GM12878 (cell line): ENCODE data around the gene ZC3H12D. TPM values are rescaled to one million over a fixed set of nuclear protein-coding genes. Genes with fewer than 3 reads are reported as not detected.

ENCODE experiments used
- ATAC-seq: fragments of 200-7000 bp; cut with Tn5 transposase; 3 replicates; pipeline ENCODE4 v1.9.1; 2020; ENCODE audit warnings: mild to moderate bottlenecking, moderate library complexity
- BruUV-seq: library from RNA; stranded (reverse); fragments of 400-500 nt; replicated peaks from 2 replicates; lab custom pipeline; 2021; lab: Mats Ljungman, UMichigan
- CTCF ChIA-PET: fragments of 300-600 bp; sonication (Branson Sonifier 250); formaldehyde crosslinking; extraction: SDS; loops from one replicate; lab custom pipeline; 2021; ENCODE audit warnings: inconsistent platforms; lab: Yijun Ruan, JAX
- POLR2A ChIA-PET: fragments of 350-600 bp; formaldehyde crosslinking; extraction: SDS; loops from one replicate; lab custom pipeline; 2021; ENCODE audit warnings: inconsistent platforms; lab: Charles Lee
- RAD21 ChIA-PET: fragments of 300-600 bp; sonication (Branson Sonifier 250); formaldehyde crosslinking; loops from one replicate; lab custom pipeline; 2023; ENCODE audit warnings: antibody characterized with exemption; ENCODE audit not compliant: unreplicated experiment; lab: Charles Lee
- SMC1A ChIA-PET: fragments of 300-600 bp; sonication (Branson Sonifier 250); formaldehyde crosslinking; loops from one replicate; lab custom pipeline; 2023; ENCODE audit not compliant: unreplicated experiment, uncharacterized antibody; lab: Charles Lee
- DNase-seq: peaks from one replicate; pipeline ENCODE4 v3.0.0-alpha.2; 2011; ENCODE audit warnings: low read depth, low spot score
- FAIRE-seq: peaks from 3 replicates; lab custom pipeline; 2011; peaks lifted over from hg19 to GRCh38; lab: Jason Lieb, UNC
- H2AFZ ChIP-seq: 2 replicates; pipeline ENCODE4 v1.6.0; 2011; ENCODE audit warnings: low read depth, low read length, control low read depth; ENCODE audit not compliant: control insufficient read depth
- H3K27ac ChIP-seq: 2 replicates; pipeline ENCODE4 v1.5.1; 2011; ENCODE audit warnings: control low read depth; ENCODE audit not compliant: control insufficient read depth, insufficient read depth
- H3K27me3 ChIP-seq, 2 experiments: replicated peaks in 1 of 2; 2 replicates each; pipeline versions ENCODE4 v1.6.0 to v1.6.1; 2011; ENCODE audit warnings: low read length in 1 of 2; ENCODE audit not compliant: control insufficient read depth in 2 of 2, insufficient read depth in 2 of 2
- H3K36me3 ChIP-seq, 2 experiments: 2 replicates each; pipeline ENCODE4 v1.5.1; 2011; ENCODE audit warnings: low read length in 1 of 2; ENCODE audit not compliant: control insufficient read depth in 2 of 2, insufficient read depth in 2 of 2
- H3K4me1 ChIP-seq: 2 replicates; pipeline ENCODE4 v1.6.1; 2011; ENCODE audit warnings: mild to moderate bottlenecking, low read length, moderate library complexity, mixed read lengths; ENCODE audit not compliant: control insufficient read depth, insufficient read depth
- H3K4me2 ChIP-seq: 2 replicates; pipeline ENCODE4 v1.6.0; 2011; ENCODE audit warnings: control low read depth; ENCODE audit not compliant: control insufficient read depth, insufficient read depth
- H3K4me3 ChIP-seq: fragments of 200-600 bp; sonication (generic); 2 replicates; pipeline ENCODE4 v1.5.1; 2016
- H3K79me2 ChIP-seq: 2 replicates; pipeline ENCODE4 v1.6.0; 2011; ENCODE audit warnings: low read length; ENCODE audit not compliant: control insufficient read depth, insufficient read depth
- H3K9ac ChIP-seq: 2 replicates; pipeline ENCODE4 v1.8.0; 2011; ENCODE audit warnings: low read length, control low read depth, mixed read lengths; ENCODE audit not compliant: control insufficient read depth, insufficient read depth
- H3K9me3 ChIP-seq: replicated peaks from 3 replicates; pipeline ENCODE4 v1.5.1; 2011; ENCODE audit warnings: mild to moderate bottlenecking, low read length; ENCODE audit not compliant: control insufficient read depth, insufficient read depth
- H4K20me1 ChIP-seq: 2 replicates; pipeline ENCODE4 v1.6.0; 2011; ENCODE audit not compliant: control insufficient read depth, insufficient read depth
- CREM ChIP-seq: IDR thresholded peaks from 2 replicates; pipeline ENCODE4 v1.6.1; 2014; ENCODE audit warnings: antibody characterized with exemption, low read depth
- DPF2 ChIP-seq: fragments of 450-650 bp; IDR thresholded peaks from 2 replicates; pipeline ENCODE4 v1.6.1; 2017; ENCODE audit warnings: mild to moderate bottlenecking
- FOXK2 ChIP-seq: fragments of 450-650 bp; IDR thresholded peaks from 2 replicates; pipeline ENCODE4 v1.6.1; 2017; ENCODE audit warnings: mild to moderate bottlenecking, moderate library complexity
- RCOR1 ChIP-seq: conservative IDR thresholded peaks from 2 replicates; pipeline ENCODE4 v1.6.1; 2012; ENCODE audit warnings: low read depth, low read length, improper control_type of control experiment
- SMAD1 ChIP-seq: fragments of 450-650 bp; IDR thresholded peaks from 2 replicates; pipeline ENCODE4 v1.6.1; 2018; ENCODE audit warnings: mild to moderate bottlenecking, low read depth; ENCODE audit not compliant: partially characterized antibody
- SPI1 ChIP-seq: IDR thresholded peaks from 2 replicates; pipeline ENCODE4 v1.6.1; 2011; ENCODE audit warnings: low read depth, mild to moderate bottlenecking, low read length, moderate library complexity, borderline replicate concordance; ENCODE audit not compliant: insufficient read depth
- TCF3 ChIP-seq: IDR thresholded peaks from 2 replicates; pipeline ENCODE4 v1.6.1; 2012; ENCODE audit warnings: low read depth, mild to moderate bottlenecking, low read length, borderline replicate concordance; ENCODE audit not compliant: insufficient read depth
- ZNF274 ChIP-seq: IDR thresholded peaks from one replicate; pipeline ENCODE4 v1.8.0; 2011; ENCODE audit not compliant: insufficient read length, insufficient read depth
- WGBS: methylation state at CpG from one replicate; pipeline ENCODE4 v1.1.6; 2016; ENCODE audit warnings: low lambda C conversion rate; ENCODE audit not compliant: insufficient replicate concordance, insufficient coverage; ENCODE audit errors: missing lambda C conversion rate; 5-methylcytosine and 5-hydroxymethylcytosine counted together
- in situ Hi-C: fragments of 300-500 bp; cut with MboI; formaldehyde crosslinking; loops from 9 replicates; pipeline ENCODE4 v1.14.3; 2018; ENCODE audit warnings: mixed read lengths
- intact Hi-C: fragments of 100-400 bp; cut with micrococcal nuclease; formaldehyde crosslinking; loops from one replicate; pipeline ENCODE4 v1.14.2; 2022; ENCODE audit not compliant: unreplicated experiment
- polyA plus RNA-seq, 11 experiments: library from polyadenylated mRNA; depleted of rRNA in 4 of 11; unstranded in 6 of 11; stranded (reverse) in 5 of 11; fragments of >200 nt; fragmentation: Nextera tagmentation in 4 of 11; fragmentation: Illumina TruSeq in 1 of 11; extraction: Ambion mirVana in 4 of 11; extraction: Trizol in 1 of 11; gene quantifications; 1 replicate in 1 of 11; 2 replicates in 10 of 11; pipeline versions ENCODE4 v1.2.1 to v1.2.3, GENCODE V29; 2011 to 2016; ENCODE audit warnings: inconsistent platforms in 2 of 11, missing spikeins in 2 of 11, low read depth in 1 of 11
- total RNA-seq, 4 experiments: library from RNA; depleted of rRNA in 3 of 4; stranded (reverse); fragments of >200 nt in 3 of 4; fragmentation: Illumina TruSeq in 1 of 4; extraction: Trizol in 1 of 4; gene quantifications; 2 replicates each; pipeline versions ENCODE4 v1.2.1 to v1.2.3, GENCODE V29; 2013 to 2021
- TF ChIP-seq, protein P1 (sequence below): fragments of 450-650 bp; IDR thresholded peaks from 2 replicates; pipeline ENCODE4 v1.6.1; 2018; ENCODE audit warnings: borderline replicate concordance, mild to moderate bottlenecking; ENCODE audit not compliant: partially characterized antibody
- TF ChIP-seq, protein P2 (sequence below): IDR thresholded peaks from 2 replicates; pipeline ENCODE4 v1.6.1; 2011; ENCODE audit warnings: low read depth, low read length, improper control_type of control experiment, borderline replicate concordance

The ZC3H12D gene
- total and polyA plus RNA-seq, 10 of the 15 experiments (the other 5 are each of a cell fraction or from before 2014, with no cell fraction given) = 1.4 to 29.7 (median 8.8) TPM

DNA sequence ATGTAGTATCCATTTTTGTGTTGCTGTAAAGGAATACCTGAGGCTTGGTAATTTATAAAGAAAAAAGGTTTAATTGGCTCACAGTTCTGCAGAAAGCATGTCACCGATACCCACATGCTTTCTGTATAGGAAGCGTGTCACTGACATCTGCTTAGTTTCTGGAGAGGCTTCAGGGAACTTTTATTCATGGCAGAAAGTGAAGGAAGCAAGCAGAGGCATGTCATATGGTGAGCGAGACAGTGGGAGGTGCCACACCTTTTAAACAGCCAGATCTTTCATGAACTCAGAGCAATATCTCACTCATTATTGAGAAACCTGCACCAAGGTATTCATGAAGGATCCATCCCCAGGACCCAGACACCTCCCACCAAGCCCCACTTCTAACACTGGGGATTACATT lies 81.3 kb downstream of the ZC3H12D start:
- in situ Hi-C loops = no loop called here
- no peaks in the 10 kb centered on the region for H3K27me3 ChIP-seq
- intact Hi-C loops = no loop called here
- 98% methylated on average over 3 of the region's 3 CpGs for WGBS
- no peaks in the 10 kb centered on the region; the same call in 1 of the 2 replicates for H4K20me1 ChIP-seq
- TF ChIP-seq CREM = no peak
- no peak for TF ChIP-seq FOXK2
- TF ChIP-seq, protein P1, sequence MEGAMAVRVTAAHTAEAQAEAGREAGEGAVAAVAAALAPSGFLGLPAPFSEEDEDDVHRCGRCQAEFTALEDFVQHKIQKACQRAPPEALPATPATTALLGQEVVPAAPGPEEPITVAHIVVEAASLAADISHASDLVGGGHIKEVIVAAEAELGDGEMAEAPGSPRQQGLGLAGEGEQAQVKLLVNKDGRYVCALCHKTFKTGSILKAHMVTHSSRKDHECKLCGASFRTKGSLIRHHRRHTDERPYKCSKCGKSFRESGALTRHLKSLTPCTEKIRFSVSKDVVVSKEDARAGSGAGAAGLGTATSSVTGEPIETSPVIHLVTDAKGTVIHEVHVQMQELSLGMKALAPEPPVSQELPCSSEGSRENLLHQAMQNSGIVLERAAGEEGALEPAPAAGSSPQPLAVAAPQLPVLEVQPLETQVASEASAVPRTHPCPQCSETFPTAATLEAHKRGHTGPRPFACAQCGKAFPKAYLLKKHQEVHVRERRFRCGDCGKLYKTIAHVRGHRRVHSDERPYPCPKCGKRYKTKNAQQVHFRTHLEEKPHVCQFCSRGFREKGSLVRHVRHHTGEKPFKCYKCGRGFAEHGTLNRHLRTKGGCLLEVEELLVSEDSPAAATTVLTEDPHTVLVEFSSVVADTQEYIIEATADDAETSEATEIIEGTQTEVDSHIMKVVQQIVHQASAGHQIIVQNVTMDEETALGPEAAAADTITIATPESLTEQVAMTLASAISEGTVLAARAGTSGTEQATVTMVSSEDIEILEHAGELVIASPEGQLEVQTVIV = no peak
- TF ChIP-seq ZNF274 = no peak
- TF ChIP-seq, protein P2, sequence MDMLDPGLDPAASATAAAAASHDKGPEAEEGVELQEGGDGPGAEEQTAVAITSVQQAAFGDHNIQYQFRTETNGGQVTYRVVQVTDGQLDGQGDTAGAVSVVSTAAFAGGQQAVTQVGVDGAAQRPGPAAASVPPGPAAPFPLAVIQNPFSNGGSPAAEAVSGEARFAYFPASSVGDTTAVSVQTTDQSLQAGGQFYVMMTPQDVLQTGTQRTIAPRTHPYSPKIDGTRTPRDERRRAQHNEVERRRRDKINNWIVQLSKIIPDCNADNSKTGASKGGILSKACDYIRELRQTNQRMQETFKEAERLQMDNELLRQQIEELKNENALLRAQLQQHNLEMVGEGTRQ = no peak
- TF ChIP-seq SMAD1 = no peak
- TF ChIP-seq RCOR1 = no peak
- no peak for TF ChIP-seq TCF3
- TF ChIP-seq DPF2 = no peak
- TF ChIP-seq SPI1 = no peak
- H3K79me2 ChIP-seq = no peaks in the 10 kb centered on the region
- no peak for FAIRE-seq
- no peak overlapping the region for H3K4me2 ChIP-seq
- H3K9me3 ChIP-seq = no peaks in the 10 kb centered on the region
- H3K4me1 ChIP-seq = no peaks in the 10 kb centered on the region
- ChIA-PET POLR2A (no interaction called here), CTCF (no interaction called here), RAD21 (no interaction called here), SMC1A (no interaction called here)
- H3K27ac ChIP-seq = no peak overlapping the region
- ATAC-seq = no peak
- no peak overlapping the region for H3K9ac ChIP-seq
- H3K36me3 ChIP-seq = peaks cover 4 to 27% of the 10 kb centered on the region in 2 experiments
- no peak overlapping the region for H2AFZ ChIP-seq
- no peak for DNase-seq
- BruUV-seq = no TSS peak
- no peak overlapping the region for H3K4me3 ChIP-seq
